Cardiac fibroblast (primary cell): ENCODE measurements around the gene SIK3.
A peak's percentile ranks its signal among the peaks of the same experiment; 100 is the strongest.

Experiments used
- DNase-seq, 2 donors: peaks; one replicate each; pipeline versions ENCODE4 v3.0.0 to v3.0.0-alpha.2; 2010; ENCODE audit warnings: low read depth in 2 of 2
- H3K4me3 ChIP-seq, 2 donors: replicated peaks in 1 of 2; 1 replicate in 1 of 2; 2 replicates in 1 of 2; pipeline ENCODE4 v1.5.1; 2011; ENCODE audit warnings: low read depth in 2 of 2, low read length in 2 of 2, mild to moderate bottlenecking in 2 of 2, moderate library complexity in 1 of 2
- CTCF ChIP-seq: IDR thresholded peaks from one replicate; pipeline ENCODE4 v1.5.1; 2011; ENCODE audit warnings: low read depth, mild to moderate bottlenecking, low read length, inconsistent platforms

The SIK3 gene

DNA sequence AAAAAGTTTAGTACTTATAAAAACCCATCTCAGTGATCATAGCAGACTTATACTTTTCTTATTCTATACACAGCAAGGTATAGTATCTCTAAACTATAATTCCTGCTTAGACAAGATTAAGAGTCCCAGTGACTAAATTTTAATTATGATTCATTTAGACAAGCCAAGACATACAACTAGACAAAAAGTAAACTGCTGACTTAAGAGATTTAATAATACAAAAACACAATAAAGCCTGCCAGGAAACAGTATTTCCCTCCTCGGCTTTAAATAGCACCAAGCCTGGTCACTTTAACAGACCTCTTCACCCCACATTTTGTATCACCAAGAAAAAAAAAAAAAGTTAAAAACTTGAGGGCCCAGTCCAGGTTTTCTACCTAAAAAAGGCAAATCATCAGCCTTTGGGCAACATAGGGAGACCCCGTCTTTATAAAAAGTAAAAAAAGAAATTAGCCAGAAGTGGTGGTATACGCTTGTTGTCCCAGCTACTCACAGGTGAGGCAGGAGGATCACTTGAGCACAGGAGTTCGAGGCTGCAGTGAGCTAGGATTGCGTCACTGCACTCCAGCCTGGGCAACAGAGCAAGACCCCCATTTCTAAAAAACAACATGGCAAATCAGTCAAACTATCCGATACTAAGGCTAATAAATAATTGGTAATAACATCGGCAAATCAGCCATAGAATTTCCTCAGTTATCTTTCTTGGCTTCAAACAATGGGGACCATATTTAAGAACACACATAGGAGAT lies 53.8 kb downstream of the SIK3 start:
- H3K4me3 ChIP-seq, result no peak overlapping the region
- TF ChIP-seq CTCF, result no peak
- no peak for DNase-seq

GRCh38 chr11:117042689-117043088 lies 55.5 kb downstream of the SIK3 start:
- DNase-seq, result no peak
- no peak for TF ChIP-seq CTCF
- H3K4me3 ChIP-seq, result no peak overlapping the region

DNA sequence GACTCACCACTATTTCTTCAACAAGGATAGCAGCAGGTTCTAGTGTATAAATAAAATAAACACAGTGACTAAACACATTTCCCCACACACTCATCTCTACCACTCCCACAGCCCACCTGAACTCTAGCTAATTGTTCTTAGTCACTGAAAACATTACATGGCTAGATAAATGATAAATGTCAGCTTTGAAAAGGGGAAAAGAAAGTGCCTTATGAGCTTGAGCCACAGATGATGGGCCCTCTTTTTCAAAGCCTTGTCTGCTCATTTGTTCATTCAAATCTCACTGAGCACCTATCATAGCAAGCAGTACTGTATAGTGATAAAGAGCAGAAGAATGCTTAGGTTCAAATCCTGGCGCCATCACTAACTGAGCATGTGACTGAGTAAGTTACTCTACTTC lies 58.3 kb downstream of the SIK3 start:
- H3K4me3 ChIP-seq, result no peak overlapping the region
- no peak for TF ChIP-seq CTCF
- DNase-seq, result peak in 1 of 2 donors; percentile 20

GRCh38 chr11:117039270-117039669 lies 59.0 kb downstream of the SIK3 start:
- no peak overlapping the region for H3K4me3 ChIP-seq
- TF ChIP-seq CTCF, result no peak
- DNase-seq, result no peak

DNA sequence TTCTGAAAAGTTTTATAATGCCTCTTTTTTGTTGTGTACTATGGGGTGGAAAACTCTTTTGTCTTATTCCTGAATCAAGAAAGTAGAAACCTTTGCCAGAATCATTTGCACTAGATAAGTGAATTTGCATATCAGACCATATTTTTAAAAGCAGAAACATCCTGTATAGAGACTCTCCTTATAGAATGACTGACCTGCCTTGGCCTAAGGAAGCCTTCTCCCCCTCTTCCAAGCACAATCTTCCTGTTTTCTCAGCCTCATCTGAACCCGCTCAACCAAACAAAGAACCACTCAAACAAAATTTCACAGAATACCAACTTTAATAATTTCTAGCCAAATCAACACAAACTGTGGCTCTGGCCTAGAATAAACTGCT lies 60.3 kb downstream of the SIK3 start:
- H3K4me3 ChIP-seq, result no peak overlapping the region
- DNase-seq, result no peak

DNA sequence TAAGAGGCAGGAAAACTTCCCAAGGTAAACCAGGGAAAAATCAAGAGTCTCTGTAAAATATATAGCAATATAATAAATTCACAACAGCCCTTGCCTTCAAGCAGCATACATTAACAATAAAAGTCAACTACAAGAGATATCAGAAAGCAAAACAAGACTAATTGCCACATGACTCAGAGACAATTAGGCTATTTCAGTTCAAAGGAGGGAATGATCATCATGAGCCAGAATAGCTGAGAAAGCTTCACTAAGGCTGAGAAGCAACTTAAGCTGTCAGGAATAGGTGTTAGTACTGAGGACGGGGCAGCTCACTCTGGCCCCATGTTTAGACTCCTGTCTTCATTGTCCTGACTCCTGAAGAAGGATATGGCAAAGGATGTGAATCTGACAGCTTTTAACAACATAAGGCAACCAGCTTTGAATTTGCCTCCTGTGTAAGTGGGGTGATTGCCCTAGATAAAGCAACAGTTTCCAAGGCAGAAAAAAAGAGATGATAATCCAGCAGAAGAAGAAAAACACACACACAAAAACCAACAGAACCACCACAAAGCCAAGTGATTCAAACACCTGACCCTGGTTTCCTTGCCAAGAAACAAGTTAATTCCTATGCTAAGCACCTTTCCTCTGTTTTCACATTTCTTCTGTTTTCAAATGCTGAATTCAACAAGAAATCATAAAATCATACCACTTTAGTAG lies 60.8 kb downstream of the SIK3 start:
- DNase-seq, result peak in 1 of 2 donors; percentile 10
- H3K4me3 ChIP-seq, result no peak overlapping the region
- TF ChIP-seq CTCF, result no peak

More for the DNA sequence above, 60.3 kb downstream of the SIK3 start:
- no peak for TF ChIP-seq CTCF
